Hepatocyte (in vitro differentiated cells): ENCODE data around the gene ATF6.

Source experiments
- EZH2 ChIP-seq: fragments of 200-600 bp; sonication (generic); IDR thresholded peaks from 2 replicates; pipeline ENCODE4 v1.6.1; 2016; ENCODE audit warnings: antibody characterized with exemption, mild to moderate bottlenecking, borderline replicate concordance
- EZH2phosphoT487 ChIP-seq: fragments of 200-600 bp; sonication (generic); IDR thresholded peaks from one replicate; pipeline ENCODE4 v1.6.1; 2018; ENCODE audit warnings: antibody characterized with exemption, mild to moderate bottlenecking, low read depth, moderate library complexity; ENCODE audit not compliant: unreplicated experiment, severe bottlenecking
- TF ChIP-seq, protein P1 (sequence below): fragments of 200-600 bp; sonication (generic); IDR thresholded peaks from 2 replicates; pipeline ENCODE4 v1.5.1; 2016; ENCODE audit warnings: antibody characterized with exemption, mild to moderate bottlenecking; ENCODE audit not compliant: poor library complexity

GRCh38 chr1:161872506-161872905 lies 106.4 kb downstream of the ATF6 start:
- TF ChIP-seq, protein P1, sequence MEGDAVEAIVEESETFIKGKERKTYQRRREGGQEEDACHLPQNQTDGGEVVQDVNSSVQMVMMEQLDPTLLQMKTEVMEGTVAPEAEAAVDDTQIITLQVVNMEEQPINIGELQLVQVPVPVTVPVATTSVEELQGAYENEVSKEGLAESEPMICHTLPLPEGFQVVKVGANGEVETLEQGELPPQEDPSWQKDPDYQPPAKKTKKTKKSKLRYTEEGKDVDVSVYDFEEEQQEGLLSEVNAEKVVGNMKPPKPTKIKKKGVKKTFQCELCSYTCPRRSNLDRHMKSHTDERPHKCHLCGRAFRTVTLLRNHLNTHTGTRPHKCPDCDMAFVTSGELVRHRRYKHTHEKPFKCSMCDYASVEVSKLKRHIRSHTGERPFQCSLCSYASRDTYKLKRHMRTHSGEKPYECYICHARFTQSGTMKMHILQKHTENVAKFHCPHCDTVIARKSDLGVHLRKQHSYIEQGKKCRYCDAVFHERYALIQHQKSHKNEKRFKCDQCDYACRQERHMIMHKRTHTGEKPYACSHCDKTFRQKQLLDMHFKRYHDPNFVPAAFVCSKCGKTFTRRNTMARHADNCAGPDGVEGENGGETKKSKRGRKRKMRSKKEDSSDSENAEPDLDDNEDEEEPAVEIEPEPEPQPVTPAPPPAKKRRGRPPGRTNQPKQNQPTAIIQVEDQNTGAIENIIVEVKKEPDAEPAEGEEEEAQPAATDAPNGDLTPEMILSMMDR, result no peak
- no peak for TF ChIP-seq EZH2phosphoT487
- no peak for TF ChIP-seq EZH2
